ENCODE data around the gene SPATA31E1.

SPATA31E1 gene

GRCh38 chr9:87878989-87879511, 3.6 kb upstream of the SPATA31E1 start:
- H3K4me3 ChIP-seq (ENCODE audit: insufficient read length, low read depth) = no peak overlapping the region
- H3K9ac ChIP-seq (ENCODE audit: insufficient read length, low read depth) = no peak overlapping the region
- peaks cover 8% of the 10 kb centered on the region for H3K4me1 ChIP-seq (ENCODE audit: insufficient read depth, insufficient read length)
- H3K27me3 ChIP-seq (ENCODE audit: insufficient read depth, insufficient read length) = no peaks in the 10 kb centered on the region
- H3K9me3 ChIP-seq (ENCODE audit: insufficient read depth, low read length) = peaks cover 12% of the 10 kb centered on the region; the same call in 1 of the 2 replicates
- H3K36me3 ChIP-seq (ENCODE audit: insufficient read depth, insufficient read length, low read length) = no peaks in the 10 kb centered on the region
- TF ChIP-seq YY1 (IDR thresholded peaks at IDR 0.05; ENCODE audit: insufficient read depth, insufficient read length) (no peak), SUZ12 (IDR thresholded peaks at IDR 0.05; ENCODE audit: extremely low read depth, insufficient read depth, insufficient read length) (no peak), ZNF274 (IDR thresholded peaks at IDR 0.05; ENCODE audit: low read depth, low read length) (no peak)
- no peak for DNase-seq (ENCODE audit: low read depth, low spot score)

GRCh38 chr9:87880116-87880515, 2.6 kb upstream of the SPATA31E1 start:
- no peaks in the 10 kb centered on the region for H3K27me3 ChIP-seq (ENCODE audit: insufficient read depth, insufficient read length)
- H3K4me3 ChIP-seq (ENCODE audit: insufficient read length, low read depth) = no peak overlapping the region
- no peak overlapping the region for H3K9ac ChIP-seq (ENCODE audit: insufficient read length, low read depth)
- peaks cover 12% of the 10 kb centered on the region; the same call in 1 of the 2 replicates for H3K9me3 ChIP-seq (ENCODE audit: insufficient read depth, low read length)
- no peaks in the 10 kb centered on the region for H3K36me3 ChIP-seq (ENCODE audit: insufficient read depth, insufficient read length, low read length)
- DNase-seq (ENCODE audit: low read depth, low spot score) = no peak
- TF ChIP-seq YY1 (IDR thresholded peaks at IDR 0.05; ENCODE audit: insufficient read depth, insufficient read length) (no peak), SUZ12 (IDR thresholded peaks at IDR 0.05; ENCODE audit: extremely low read depth, insufficient read depth, insufficient read length) (no peak), ZNF274 (IDR thresholded peaks at IDR 0.05; ENCODE audit: low read depth, low read length) (no peak)
- H3K4me1 ChIP-seq (ENCODE audit: insufficient read depth, insufficient read length) = peaks cover 11% of the 10 kb centered on the region

GRCh38 chr9:87880683-87881082, 2.0 kb upstream of the SPATA31E1 start:
- DNase-seq (ENCODE audit: low read depth, low spot score) = no peak
- H3K4me1 ChIP-seq (ENCODE audit: insufficient read depth, insufficient read length) = peaks cover 11% of the 10 kb centered on the region
- H3K4me3 ChIP-seq (ENCODE audit: insufficient read length, low read depth) = no peak overlapping the region
- H3K9me3 ChIP-seq (ENCODE audit: insufficient read depth, low read length) = peaks cover 12% of the 10 kb centered on the region; the same call in 1 of the 2 replicates
- no peak for TF ChIP-seq SUZ12 (IDR thresholded peaks at IDR 0.05; ENCODE audit: extremely low read depth, insufficient read depth, insufficient read length)
- no peak for TF ChIP-seq ZNF274 (IDR thresholded peaks at IDR 0.05; ENCODE audit: low read depth, low read length)
- no peak for TF ChIP-seq YY1 (IDR thresholded peaks at IDR 0.05; ENCODE audit: insufficient read depth, insufficient read length)
- no peak overlapping the region for H3K9ac ChIP-seq (ENCODE audit: insufficient read length, low read depth)
- no peaks in the 10 kb centered on the region for H3K36me3 ChIP-seq (ENCODE audit: insufficient read depth, insufficient read length, low read length)
- no peaks in the 10 kb centered on the region for H3K27me3 ChIP-seq (ENCODE audit: insufficient read depth, insufficient read length)

- Histone ChIP-seq H3K36me3 (ENCODE audit: insufficient read depth, insufficient read length, low read length) (no peaks in the 10 kb centered on the region), H3K9me3 (ENCODE audit: insufficient read depth, low read length) (peaks cover 6% of the 10 kb centered on the region; the same call in 1 of the 2 replicates), H3K27me3 (ENCODE audit: insufficient read depth, insufficient read length) (no peaks in the 10 kb centered on the region), H3K9ac (ENCODE audit: insufficient read length, low read depth) (no peak overlapping the region), H3K4me3 (ENCODE audit: insufficient read length, low read depth) (no peak overlapping the region), H3K4me1 (ENCODE audit: insufficient read depth, insufficient read length) (peaks cover 11% of the 10 kb centered on the region)
- TF ChIP-seq SUZ12 (IDR thresholded peaks at IDR 0.05; ENCODE audit: extremely low read depth, insufficient read depth, insufficient read length) (no peak), ZNF274 (IDR thresholded peaks at IDR 0.05; ENCODE audit: low read depth, low read length) (no peak), YY1 (IDR thresholded peaks at IDR 0.05; ENCODE audit: insufficient read depth, insufficient read length) (no peak)
- DNase-seq (ENCODE audit: low read depth, low spot score) = no peak
Measured at GRCh38 chr9:87883274-87883673, 597 bp downstream of the SPATA31E1 start.

GRCh38 chr9:87883990-87884389, 1.3 kb downstream of the SPATA31E1 start:
- Histone ChIP-seq H3K9me3 (ENCODE audit: insufficient read depth, low read length) (no peaks in the 10 kb centered on the region), H3K27me3 (ENCODE audit: insufficient read depth, insufficient read length) (no peaks in the 10 kb centered on the region), H3K36me3 (ENCODE audit: insufficient read depth, insufficient read length, low read length) (no peaks in the 10 kb centered on the region), H3K4me1 (ENCODE audit: insufficient read depth, insufficient read length) (peaks cover 11% of the 10 kb centered on the region), H3K4me3 (ENCODE audit: insufficient read length, low read depth) (no peak overlapping the region), H3K9ac (ENCODE audit: insufficient read length, low read depth) (no peak overlapping the region)
- TF ChIP-seq YY1 (IDR thresholded peaks at IDR 0.05; ENCODE audit: insufficient read depth, insufficient read length) (no peak), ZNF274 (IDR thresholded peaks at IDR 0.05; ENCODE audit: low read depth, low read length) (no peak), SUZ12 (IDR thresholded peaks at IDR 0.05; ENCODE audit: extremely low read depth, insufficient read depth, insufficient read length) (no peak)
- DNase-seq (ENCODE audit: low read depth, low spot score) = peak; percentile 44

GRCh38 chr9:87884578-87885459, 2.1 kb downstream of the SPATA31E1 start:
- peaks cover 11% of the 10 kb centered on the region for H3K4me1 ChIP-seq (ENCODE audit: insufficient read depth, insufficient read length)
- no peaks in the 10 kb centered on the region for H3K27me3 ChIP-seq (ENCODE audit: insufficient read depth, insufficient read length)
- no peak overlapping the region for H3K4me3 ChIP-seq (ENCODE audit: insufficient read length, low read depth)
- H3K9ac ChIP-seq (ENCODE audit: insufficient read length, low read depth) = no peak overlapping the region
- no peak for DNase-seq (ENCODE audit: low read depth, low spot score)
- no peak for TF ChIP-seq SUZ12 (IDR thresholded peaks at IDR 0.05; ENCODE audit: extremely low read depth, insufficient read depth, insufficient read length)
- no peak for TF ChIP-seq YY1 (IDR thresholded peaks at IDR 0.05; ENCODE audit: insufficient read depth, insufficient read length)
- TF ChIP-seq ZNF274 (IDR thresholded peaks at IDR 0.05; ENCODE audit: low read depth, low read length) = no peak
- no peaks in the 10 kb centered on the region for H3K36me3 ChIP-seq (ENCODE audit: insufficient read depth, insufficient read length, low read length)
- no peaks in the 10 kb centered on the region for H3K9me3 ChIP-seq (ENCODE audit: insufficient read depth, low read length)

- TF ChIP-seq SUZ12 (IDR thresholded peaks at IDR 0.05; ENCODE audit: extremely low read depth, insufficient read depth, insufficient read length) = no peak
- no peak for TF ChIP-seq ZNF274 (IDR thresholded peaks at IDR 0.05; ENCODE audit: low read depth, low read length)
- no peak for TF ChIP-seq YY1 (IDR thresholded peaks at IDR 0.05; ENCODE audit: insufficient read depth, insufficient read length)
- no peaks in the 10 kb centered on the region for H3K27me3 ChIP-seq (ENCODE audit: insufficient read depth, insufficient read length)
- H3K36me3 ChIP-seq (ENCODE audit: insufficient read depth, insufficient read length, low read length) = no peaks in the 10 kb centered on the region
- no peak overlapping the region for H3K4me3 ChIP-seq (ENCODE audit: insufficient read length, low read depth)
- H3K4me1 ChIP-seq (ENCODE audit: insufficient read depth, insufficient read length) = peaks cover 11% of the 10 kb centered on the region
- H3K9me3 ChIP-seq (ENCODE audit: insufficient read depth, low read length) = no peaks in the 10 kb centered on the region
- no peak overlapping the region for H3K9ac ChIP-seq (ENCODE audit: insufficient read length, low read depth)
- DNase-seq (ENCODE audit: low read depth, low spot score) = no peak
Measured at GRCh38 chr9:87885484-87886189, 3.0 kb downstream of the SPATA31E1 start.

Measured in NT2/D1 (cell line).